HCT116 (cell line): ENCODE data around the gene SMTNL1. TPM values are rescaled to one million over a fixed set of nuclear protein-coding genes. Genes with fewer than 3 reads are reported as not detected.

Source experiments
- ATAC-seq: fragments of 200-7000 bp; cut with Tn5 transposase; 2 replicates; pipeline ENCODE4 v1.9.1; 2020; ENCODE audit warnings: mild to moderate bottlenecking, moderate library complexity
- BruUV-seq: library from RNA; stranded (reverse); fragments of 400-500 nt; replicated peaks from 2 replicates; lab custom pipeline; 2021; lab: Mats Ljungman, UMichigan
- CTCF ChIA-PET: fragments of 300-600 bp; sonication (Branson Sonifier 250); formaldehyde crosslinking; loops from one replicate; lab custom pipeline; 2021; ENCODE audit warnings: antibody characterized with exemption; lab: Charles Lee
- POLR2A ChIA-PET: fragments of 300-600, 350-600 bp; sonication (Branson Sonifier 250); formaldehyde crosslinking; loops from one replicate; lab custom pipeline; 2021; ENCODE audit warnings: antibody characterized with exemption; lab: Charles Lee
- RAD21 ChIA-PET, 2 experiments: fragments of 300-600 bp; sonication (Branson Sonifier 250); formaldehyde crosslinking; loops; one replicate each; lab custom pipeline; 2023; ENCODE audit warnings: low total read pairs in 2 of 2; ENCODE audit not compliant: uncharacterized antibody in 2 of 2, unreplicated experiment in 2 of 2, low non-redundant PET in 1 of 2; lab: Charles Lee
- DNase-seq: peaks from one replicate; pipeline ENCODE4 v3.0.0-alpha.2; 2010; ENCODE audit warnings: low read depth, low spot score
- H2AFZ ChIP-seq: fragments of 200-600 bp; shearing (Covaris generic), sonication (generic); 2 replicates; pipeline ENCODE4 v1.6.1; 2017; ENCODE audit warnings: low read depth, mixed run types, mixed read lengths, antibody characterized with exemption, low read length; ENCODE audit not compliant: poor library complexity, severe bottlenecking
- H3K27ac ChIP-seq: 2 replicates; pipeline ENCODE4 v1.5.1; 2012; ENCODE audit warnings: low read depth, low read length
- H3K27me3 ChIP-seq: fragments of 200-600 bp; sonication (generic); 2 replicates; pipeline ENCODE4 v1.6.1; 2016; ENCODE audit warnings: mixed run types, low read length, mixed read lengths; ENCODE audit not compliant: insufficient read depth
- H3K36me3 ChIP-seq, 2 experiments: fragments of 200-500 bp in 1 of 2; fragments of 200-600 bp in 1 of 2; sonication (Bioruptor generic) in 1 of 2; sonication (generic) in 1 of 2; 2 replicates each; pipeline versions ENCODE4 v1.5.1 to v1.6.1; 2014 to 2016; ENCODE audit warnings: low read length in 2 of 2, inconsistent platforms in 1 of 2, mixed read lengths in 1 of 2, mixed run types in 1 of 2; ENCODE audit not compliant: insufficient read depth in 2 of 2, control insufficient read depth in 1 of 2
- H3K4me1 ChIP-seq, 2 experiments: fragments of 200-600 bp in 1 of 2; sonication (generic) in 1 of 2; 2 replicates each; pipeline versions ENCODE4 v1.5.1 to v1.6.1; 2012 to 2017; ENCODE audit warnings: low read length in 2 of 2, inconsistent platforms in 1 of 2, mild to moderate bottlenecking in 1 of 2, mixed read lengths in 1 of 2, mixed run types in 1 of 2, moderate library complexity in 1 of 2; ENCODE audit not compliant: insufficient read depth in 2 of 2, control insufficient read depth in 1 of 2
- H3K4me2 ChIP-seq: fragments of 200-600 bp; sonication (generic); 2 replicates; pipeline ENCODE4 v1.6.1; 2017; ENCODE audit warnings: mixed run types, low read length, mixed read lengths
- H3K4me3 ChIP-seq, 2 experiments: fragments of 200-600 bp in 1 of 2; sonication (generic) in 1 of 2; replicated peaks in 1 of 2; 2 replicates each; pipeline ENCODE4 v1.5.1; 2011 to 2016; ENCODE audit warnings: low read length in 2 of 2, control low read depth in 1 of 2, low read depth in 1 of 2, mild to moderate bottlenecking in 1 of 2, mixed read lengths in 1 of 2, mixed run types in 1 of 2
- H3K79me2 ChIP-seq: fragments of 200-600 bp; sonication (generic); 2 replicates; pipeline ENCODE4 v1.6.1; 2017; ENCODE audit warnings: mild to moderate bottlenecking, mixed run types, low read length, moderate library complexity, mixed read lengths; ENCODE audit not compliant: insufficient read depth
- H3K9ac ChIP-seq: fragments of 200-600 bp; sonication (generic); 2 replicates; pipeline ENCODE4 v1.6.1; 2016; ENCODE audit warnings: low read length, mixed read lengths
- H3K9me2 ChIP-seq: fragments of 200-600 bp; sonication (generic), shearing (Covaris generic); 2 replicates; pipeline ENCODE4 v1.6.1; 2017; ENCODE audit warnings: mixed run types, mild to moderate bottlenecking, moderate library complexity; ENCODE audit not compliant: insufficient read depth
- H3K9me3 ChIP-seq, 2 experiments: fragments of 200-500 bp in 1 of 2; fragments of 200-600 bp in 1 of 2; sonication (Bioruptor generic) in 1 of 2; sonication (generic) in 1 of 2; 2 replicates each; pipeline ENCODE4 v1.6.1; 2014 to 2017; ENCODE audit warnings: low read length in 2 of 2, mixed read lengths in 2 of 2, inconsistent platforms in 1 of 2, low read depth in 1 of 2, mild to moderate bottlenecking in 1 of 2, mixed run types in 1 of 2, moderate library complexity in 1 of 2; ENCODE audit not compliant: control insufficient read depth in 1 of 2, insufficient read depth in 1 of 2
- H4K20me1 ChIP-seq: fragments of 200-600 bp; sonication (generic), shearing (Covaris generic); 2 replicates; pipeline ENCODE4 v1.6.1; 2017; ENCODE audit warnings: mixed run types, mild to moderate bottlenecking, moderate library complexity; ENCODE audit not compliant: insufficient read depth
- ATF3 ChIP-seq: IDR thresholded peaks from 2 replicates; pipeline ENCODE4 v1.6.1; 2012
- CEBPB ChIP-seq: IDR thresholded peaks from 2 replicates; pipeline ENCODE4 v1.6.1; 2012; ENCODE audit warnings: low read depth
- FOSL1 ChIP-seq: IDR thresholded peaks from 2 replicates; pipeline ENCODE4 v1.6.1; 2012; ENCODE audit warnings: low read depth
- JUND ChIP-seq: IDR thresholded peaks from 2 replicates; pipeline ENCODE4 v1.6.1; 2012
- RAD21 ChIP-seq: IDR thresholded peaks from 2 replicates; pipeline ENCODE4 v1.6.1; 2012; ENCODE audit warnings: low read depth, mild to moderate bottlenecking
- YY1 ChIP-seq: IDR thresholded peaks from 2 replicates; pipeline ENCODE4 v1.6.1; 2011; ENCODE audit warnings: low read length, low read depth, moderate library complexity, mild to moderate bottlenecking; ENCODE audit not compliant: insufficient replicate concordance; ENCODE audit errors: extremely low read depth
- intact Hi-C: fragments of 100-400 bp; cut with micrococcal nuclease; formaldehyde crosslinking; loops from 2 replicates; pipeline ENCODE4 v1.10.0; 2022
- total RNA-seq: library from RNA; stranded (reverse); gene quantifications from one replicate; pipeline ENCODE4 v1.2.1, GENCODE V29; 2021; ENCODE audit not compliant: unreplicated experiment

The SMTNL1 gene
- total RNA-seq, 1 experiment from 2014 or later, result not detected

DNA sequence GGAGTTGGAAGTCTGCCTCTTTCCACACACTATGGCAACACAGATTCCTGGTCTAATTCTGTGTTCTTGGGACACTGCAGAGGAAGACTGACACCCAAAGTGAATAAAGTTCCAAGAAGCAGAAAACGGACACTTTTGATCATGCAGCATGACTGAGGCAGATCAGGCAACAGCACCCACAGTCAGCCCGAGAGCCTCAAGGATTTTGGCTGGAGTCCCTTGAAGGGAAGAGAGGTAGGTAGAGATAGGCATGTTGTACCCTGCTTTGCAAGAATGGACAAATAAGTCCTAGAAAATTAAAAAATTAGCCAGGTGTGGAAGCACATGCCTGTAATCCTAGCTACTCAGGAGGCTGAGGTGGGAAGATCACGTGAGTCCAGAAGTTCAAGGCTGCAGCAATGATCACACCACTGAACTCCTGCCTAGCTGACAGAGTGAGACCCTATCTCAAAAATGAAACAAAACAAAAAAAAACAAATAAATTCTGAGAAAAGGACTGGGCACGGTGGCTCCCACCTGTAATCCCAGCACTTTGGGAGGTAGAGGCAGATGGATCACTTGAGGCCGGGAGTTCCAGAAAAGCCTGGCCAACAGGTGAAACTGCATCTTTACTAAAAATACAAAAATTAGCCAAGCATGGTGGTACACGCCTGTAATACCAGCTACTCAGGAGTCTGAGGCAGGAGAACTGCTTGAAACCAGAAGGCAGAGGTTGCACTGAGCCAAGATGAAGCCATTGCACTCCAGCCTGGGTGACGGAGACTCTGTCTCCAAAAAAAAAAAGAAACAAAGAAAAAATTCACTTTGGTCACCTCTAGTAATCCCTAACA, 28.8 kb upstream of the SMTNL1 start:
- RAD21 ChIA-PET, result no interaction called here
- no TSS peak for BruUV-seq
- no peak for TF ChIP-seq FOSL1
- no peak for TF ChIP-seq ATF3
- TF ChIP-seq YY1, result no peak
- TF ChIP-seq JUND, result no peak
- TF ChIP-seq RAD21, result no peak
- Histone ChIP-seq H3K4me3 (no peak overlapping the region), H3K27me3 (no peaks in the 10 kb centered on the region), H3K9ac (no peak overlapping the region), H3K36me3 (no peaks in the 10 kb centered on the region), H3K79me2 (no peaks in the 10 kb centered on the region), H3K9me2 (no peaks in the 10 kb centered on the region), H3K4me2 (no peak overlapping the region), H3K9me3 (no peaks in the 10 kb centered on the region), H3K4me1 (no peaks in the 10 kb centered on the region), H3K27ac (no peak overlapping the region), H2AFZ (no peak overlapping the region), H4K20me1 (no peaks in the 10 kb centered on the region)
- DNase-seq (no peak), ATAC-seq (no peak)
- CTCF ChIA-PET, result interaction anchor here (4.7 kb wide), 1 partner anchor 16 kb away, joined by 25 read pairs; no protein-coding TSS in a partner anchor
- intact Hi-C loops, result no loop called here
- POLR2A ChIA-PET, result no interaction called here

DNA sequence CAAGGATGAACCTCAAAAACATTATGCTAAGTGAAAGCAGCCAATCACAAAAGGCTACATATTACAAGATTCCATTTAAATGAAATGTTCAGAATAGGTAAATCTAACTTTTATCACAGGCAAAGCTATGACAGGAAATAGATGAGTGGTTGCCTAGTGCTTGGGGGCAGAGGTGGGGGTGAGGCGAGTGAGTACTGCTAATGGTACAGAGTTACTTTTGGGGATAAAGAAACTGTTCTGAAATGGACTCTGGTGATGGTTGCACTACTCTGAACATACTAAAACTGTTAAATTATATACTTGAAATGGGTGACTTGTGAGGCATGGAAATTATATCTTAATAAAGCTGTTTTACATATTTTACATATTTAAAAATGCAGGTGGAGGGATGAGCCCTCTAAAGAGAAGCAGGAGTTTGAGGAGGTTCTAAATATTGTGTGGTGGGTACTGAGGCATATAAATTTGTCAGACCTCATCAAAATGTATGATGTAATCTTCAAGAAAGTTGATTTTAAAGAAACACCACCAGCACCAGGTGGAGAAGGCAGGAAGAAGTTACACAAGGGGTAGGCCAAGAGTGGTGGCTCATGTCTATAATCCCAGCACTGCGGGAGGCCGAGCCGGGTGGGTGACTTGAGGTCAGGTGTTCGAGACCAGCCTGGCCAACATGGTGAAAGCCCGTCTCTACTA, 25.5 kb upstream of the SMTNL1 start:
- ATAC-seq (no peak), DNase-seq (no peak)
- ChIA-PET RAD21 (no interaction called here), CTCF (no interaction called here)
- intact Hi-C loops, result no loop called here
- Histone ChIP-seq H2AFZ (no peak overlapping the region), H3K9me2 (no peaks in the 10 kb centered on the region), H3K27me3 (no peaks in the 10 kb centered on the region)
- no peak for TF ChIP-seq CEBPB
- TF ChIP-seq, all 23 proteins: peak for 0
- POLR2A ChIA-PET, result no interaction called here
- BruUV-seq, result no TSS peak
- H4K20me1 ChIP-seq, result no peaks in the 10 kb centered on the region
- no peak overlapping the region for H3K4me2 ChIP-seq
- H3K9me3 ChIP-seq, result no peaks in the 10 kb centered on the region
- no peaks in the 10 kb centered on the region for H3K79me2 ChIP-seq
- H3K4me1 ChIP-seq, result peaks cover 3 to 15% of the 10 kb centered on the region in 2 experiments; a peak in 3 of 4 replicates
- no peak overlapping the region for H3K4me3 ChIP-seq
- H3K27ac ChIP-seq, result no peak overlapping the region
- no peak overlapping the region for H3K9ac ChIP-seq
- H3K36me3 ChIP-seq, result no peaks in the 10 kb centered on the region
